Progenitor cell of endocrine pancreas (in vitro differentiated cells): ENCODE measurements around the gene DLG5. TPM values are rescaled to one million over a fixed set of nuclear protein-coding genes. Genes with fewer than 3 reads are reported as not detected.

Source experiments
- DNase-seq: peaks from one replicate; pipeline ENCODE4 v3.0.0; 2021; ENCODE audit warnings: low spot score; ENCODE audit not compliant: unreplicated experiment
- H3K27ac Mint-ChIP-seq: 2 replicates; pipeline ENCODE4 v1.8.0; 2021; ENCODE audit warnings: mild to moderate bottlenecking, moderate library complexity, mixed read lengths
- H3K27me3 Mint-ChIP-seq: 2 replicates; pipeline ENCODE4 v1.8.0; 2021; ENCODE audit warnings: mixed read lengths
- H3K36me3 Mint-ChIP-seq: 2 replicates; pipeline ENCODE4 v1.8.0; 2022; ENCODE audit warnings: mixed read lengths; ENCODE audit not compliant: insufficient read depth
- H3K4me1 Mint-ChIP-seq: 2 replicates; pipeline ENCODE4 v1.8.0; 2021; ENCODE audit warnings: low read depth, mixed read lengths
- H3K4me3 Mint-ChIP-seq: 2 replicates; pipeline ENCODE4 v1.8.0; 2021; ENCODE audit warnings: low read depth, mild to moderate bottlenecking, moderate library complexity, mixed read lengths
- H3K9me3 Mint-ChIP-seq: 2 replicates; pipeline ENCODE4 v1.8.0; 2021; ENCODE audit warnings: low read depth, mixed read lengths
- total RNA-seq: library from RNA; stranded (reverse); gene quantifications from 2 replicates; pipeline ENCODE4 v1.2.1, GENCODE V29; 2021
- TF ChIP-seq, protein P1 (sequence below): fragments of 200-600 bp; sonication (generic); IDR thresholded peaks from one replicate; pipeline ENCODE4 v1.5.0; 2021; ENCODE audit warnings: antibody characterized with exemption, mild to moderate bottlenecking; ENCODE audit not compliant: unreplicated experiment

DLG5 gene
- total RNA-seq, 1 donor from 2014 or later: 149 TPM

DNA sequence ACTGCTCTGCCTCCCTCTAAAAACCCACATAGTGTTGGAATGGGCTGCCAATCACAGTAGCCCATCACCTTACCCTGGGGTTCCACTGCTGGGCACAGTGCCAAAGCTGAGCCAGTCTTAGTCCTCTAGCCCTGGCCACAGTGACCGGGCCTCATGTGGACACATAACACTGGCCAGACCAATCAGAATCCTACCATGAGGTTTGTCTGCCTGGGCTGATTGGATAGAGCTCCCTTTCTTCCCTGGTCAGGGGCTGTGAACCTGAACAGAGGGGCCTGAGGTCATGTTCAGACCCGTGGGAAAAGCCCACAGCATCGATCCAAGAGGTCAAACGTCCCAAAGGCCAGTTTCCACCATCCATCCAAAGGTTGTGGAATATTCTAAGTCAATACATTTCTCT, 6.1 kb downstream of the DLG5 start:
- no peaks in the 10 kb centered on the region for H3K27me3 Mint-ChIP-seq
- H3K36me3 Mint-ChIP-seq: peaks cover 5% of the 10 kb centered on the region
- H3K27ac Mint-ChIP-seq: peak overlapping the region; percentile 94
- TF ChIP-seq, protein P1, sequence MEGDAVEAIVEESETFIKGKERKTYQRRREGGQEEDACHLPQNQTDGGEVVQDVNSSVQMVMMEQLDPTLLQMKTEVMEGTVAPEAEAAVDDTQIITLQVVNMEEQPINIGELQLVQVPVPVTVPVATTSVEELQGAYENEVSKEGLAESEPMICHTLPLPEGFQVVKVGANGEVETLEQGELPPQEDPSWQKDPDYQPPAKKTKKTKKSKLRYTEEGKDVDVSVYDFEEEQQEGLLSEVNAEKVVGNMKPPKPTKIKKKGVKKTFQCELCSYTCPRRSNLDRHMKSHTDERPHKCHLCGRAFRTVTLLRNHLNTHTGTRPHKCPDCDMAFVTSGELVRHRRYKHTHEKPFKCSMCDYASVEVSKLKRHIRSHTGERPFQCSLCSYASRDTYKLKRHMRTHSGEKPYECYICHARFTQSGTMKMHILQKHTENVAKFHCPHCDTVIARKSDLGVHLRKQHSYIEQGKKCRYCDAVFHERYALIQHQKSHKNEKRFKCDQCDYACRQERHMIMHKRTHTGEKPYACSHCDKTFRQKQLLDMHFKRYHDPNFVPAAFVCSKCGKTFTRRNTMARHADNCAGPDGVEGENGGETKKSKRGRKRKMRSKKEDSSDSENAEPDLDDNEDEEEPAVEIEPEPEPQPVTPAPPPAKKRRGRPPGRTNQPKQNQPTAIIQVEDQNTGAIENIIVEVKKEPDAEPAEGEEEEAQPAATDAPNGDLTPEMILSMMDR: no peak
- no peak for DNase-seq
- H3K4me1 Mint-ChIP-seq: peaks cover 62% of the 10 kb centered on the region
- no peak overlapping the region for H3K4me3 Mint-ChIP-seq
- no peaks in the 10 kb centered on the region for H3K9me3 Mint-ChIP-seq

GRCh38 chr10:77919713-77920108, 6.8 kb downstream of the DLG5 start:
- Mint-ChIP-seq H3K36me3 (peaks cover 5% of the 10 kb centered on the region), H3K9me3 (no peaks in the 10 kb centered on the region)

GRCh38 chr10:77915319-77916105, 11.0 kb downstream of the DLG5 start:
- H3K27me3 Mint-ChIP-seq: no peaks in the 10 kb centered on the region
- TF ChIP-seq, protein P1: no peak
- H3K9me3 Mint-ChIP-seq: no peaks in the 10 kb centered on the region
- H3K36me3 Mint-ChIP-seq: peaks cover 5% of the 10 kb centered on the region
- H3K4me3 Mint-ChIP-seq: no peak overlapping the region
- peak overlapping the region; percentile 45 for H3K27ac Mint-ChIP-seq
- DNase-seq: no peak
- H3K4me1 Mint-ChIP-seq: peaks cover 33% of the 10 kb centered on the region

More at GRCh38 chr10:77919713-77920108, 6.8 kb downstream of the DLG5 start:
- no peak overlapping the region for H3K4me3 Mint-ChIP-seq
- H3K4me1 Mint-ChIP-seq: peaks cover 56% of the 10 kb centered on the region
- no peaks in the 10 kb centered on the region for H3K27me3 Mint-ChIP-seq
- no peak for DNase-seq
- TF ChIP-seq, protein P1: no peak
- H3K27ac Mint-ChIP-seq: peak overlapping the region; percentile 94

- H3K27ac Mint-ChIP-seq: no peak overlapping the region
- no peak for DNase-seq
- no peak overlapping the region for H3K4me3 Mint-ChIP-seq
- no peaks in the 10 kb centered on the region for H3K27me3 Mint-ChIP-seq
- TF ChIP-seq, protein P1: no peak
- no peaks in the 10 kb centered on the region for H3K9me3 Mint-ChIP-seq
- peaks cover 37% of the 10 kb centered on the region for H3K4me1 Mint-ChIP-seq
- H3K36me3 Mint-ChIP-seq: peaks cover 5% of the 10 kb centered on the region
Observed at GRCh38 chr10:77913090-77913489, 13.5 kb downstream of the DLG5 start.

GRCh38 chr10:77912576-77912975, 14.0 kb downstream of the DLG5 start:
- TF ChIP-seq, protein P1: no peak
- H3K36me3 Mint-ChIP-seq: peaks cover 5% of the 10 kb centered on the region
- no peaks in the 10 kb centered on the region for H3K9me3 Mint-ChIP-seq
- no peak overlapping the region for H3K4me3 Mint-ChIP-seq
- no peaks in the 10 kb centered on the region for H3K27me3 Mint-ChIP-seq
- H3K4me1 Mint-ChIP-seq: peaks cover 41% of the 10 kb centered on the region
- no peak overlapping the region for H3K27ac Mint-ChIP-seq
- DNase-seq: no peak
